Measurements from ENCODE around the gene RRP1. TPM values are rescaled to one million over a fixed set of nuclear protein-coding genes. Genes with fewer than 3 reads are reported as not detected.

The RRP1 gene
- total RNA-seq, 3 donors from 2014 or later: 15.9 to 16.3 (median 16.3) TPM

DNA sequence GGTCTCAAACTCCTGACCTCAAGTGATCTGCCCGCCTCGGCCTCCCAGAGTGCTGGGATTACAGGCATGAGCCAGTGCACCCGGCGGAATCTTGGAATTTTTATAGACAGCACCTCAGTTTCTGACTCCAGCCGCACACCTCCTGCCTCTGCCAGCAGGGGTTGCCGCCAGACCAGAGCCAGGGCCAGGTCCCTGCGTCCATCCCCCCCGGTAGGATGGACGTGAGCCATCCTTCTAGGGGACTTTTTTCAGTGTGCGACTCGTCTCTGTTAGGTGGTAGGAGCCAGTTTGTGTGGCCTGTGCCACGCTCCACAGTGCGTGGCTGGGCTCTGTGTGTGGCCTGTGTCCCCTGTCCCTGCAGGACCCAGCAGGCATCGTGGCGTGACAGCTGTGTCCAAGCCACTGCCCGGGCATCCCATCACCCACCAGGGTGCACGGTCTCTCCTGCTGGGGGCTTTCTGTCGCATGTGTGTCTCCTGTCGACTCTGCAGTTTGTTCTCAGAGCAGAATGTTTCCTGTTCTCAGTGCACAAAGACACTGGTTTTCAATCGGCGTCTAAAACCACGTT is 28.9 kb upstream of the RRP1 start:
- no peak for DNase-seq
- no peaks in the 10 kb centered on the region for H3K4me1 ChIP-seq (ENCODE audit: low read depth)
- intact Hi-C loops (cut with DNase I, micrococcal nuclease): no loop called here
- H3K9me3 ChIP-seq: no peaks in the 10 kb centered on the region
- TF ChIP-seq, protein P1, sequence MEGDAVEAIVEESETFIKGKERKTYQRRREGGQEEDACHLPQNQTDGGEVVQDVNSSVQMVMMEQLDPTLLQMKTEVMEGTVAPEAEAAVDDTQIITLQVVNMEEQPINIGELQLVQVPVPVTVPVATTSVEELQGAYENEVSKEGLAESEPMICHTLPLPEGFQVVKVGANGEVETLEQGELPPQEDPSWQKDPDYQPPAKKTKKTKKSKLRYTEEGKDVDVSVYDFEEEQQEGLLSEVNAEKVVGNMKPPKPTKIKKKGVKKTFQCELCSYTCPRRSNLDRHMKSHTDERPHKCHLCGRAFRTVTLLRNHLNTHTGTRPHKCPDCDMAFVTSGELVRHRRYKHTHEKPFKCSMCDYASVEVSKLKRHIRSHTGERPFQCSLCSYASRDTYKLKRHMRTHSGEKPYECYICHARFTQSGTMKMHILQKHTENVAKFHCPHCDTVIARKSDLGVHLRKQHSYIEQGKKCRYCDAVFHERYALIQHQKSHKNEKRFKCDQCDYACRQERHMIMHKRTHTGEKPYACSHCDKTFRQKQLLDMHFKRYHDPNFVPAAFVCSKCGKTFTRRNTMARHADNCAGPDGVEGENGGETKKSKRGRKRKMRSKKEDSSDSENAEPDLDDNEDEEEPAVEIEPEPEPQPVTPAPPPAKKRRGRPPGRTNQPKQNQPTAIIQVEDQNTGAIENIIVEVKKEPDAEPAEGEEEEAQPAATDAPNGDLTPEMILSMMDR (IDR thresholded peaks at IDR 0.05): no peak
- no peak for ATAC-seq
- no peak overlapping the region for H3K4me3 ChIP-seq
- peaks cover 5% of the 10 kb centered on the region for H3K36me3 ChIP-seq (ENCODE audit: low read depth)

DNA sequence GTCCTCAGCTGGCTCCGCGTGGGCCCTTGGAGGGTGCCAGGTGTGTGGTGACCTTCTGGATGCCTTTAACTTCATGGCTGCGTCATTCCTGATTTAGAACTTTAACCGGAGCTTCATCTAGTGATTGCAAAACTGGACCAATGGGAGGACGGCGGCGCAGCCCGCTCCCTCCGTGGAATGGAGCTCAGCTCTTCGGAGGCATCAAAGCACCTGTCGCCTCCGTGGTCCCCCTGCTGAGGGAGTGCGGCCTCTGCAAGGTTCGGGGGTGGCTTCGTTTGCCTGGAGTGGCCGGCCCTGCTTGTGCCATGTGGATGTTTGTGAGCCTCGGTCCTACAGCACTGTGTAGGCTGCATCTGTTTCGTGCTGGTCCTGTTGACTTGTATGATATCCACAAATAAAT is 27.5 kb upstream of the RRP1 start:
- TF ChIP-seq, protein P1 (IDR thresholded peaks at IDR 0.05): no peak
- Histone ChIP-seq H3K9me3 (no peaks in the 10 kb centered on the region), H3K4me3 (no peak overlapping the region), H3K36me3 (ENCODE audit: low read depth) (no peaks in the 10 kb centered on the region), H3K4me1 (ENCODE audit: low read depth) (no peaks in the 10 kb centered on the region)
- DNase-seq (no peak), ATAC-seq (no peak)
- intact Hi-C loops (cut with DNase I, micrococcal nuclease): no loop called here

DNA sequence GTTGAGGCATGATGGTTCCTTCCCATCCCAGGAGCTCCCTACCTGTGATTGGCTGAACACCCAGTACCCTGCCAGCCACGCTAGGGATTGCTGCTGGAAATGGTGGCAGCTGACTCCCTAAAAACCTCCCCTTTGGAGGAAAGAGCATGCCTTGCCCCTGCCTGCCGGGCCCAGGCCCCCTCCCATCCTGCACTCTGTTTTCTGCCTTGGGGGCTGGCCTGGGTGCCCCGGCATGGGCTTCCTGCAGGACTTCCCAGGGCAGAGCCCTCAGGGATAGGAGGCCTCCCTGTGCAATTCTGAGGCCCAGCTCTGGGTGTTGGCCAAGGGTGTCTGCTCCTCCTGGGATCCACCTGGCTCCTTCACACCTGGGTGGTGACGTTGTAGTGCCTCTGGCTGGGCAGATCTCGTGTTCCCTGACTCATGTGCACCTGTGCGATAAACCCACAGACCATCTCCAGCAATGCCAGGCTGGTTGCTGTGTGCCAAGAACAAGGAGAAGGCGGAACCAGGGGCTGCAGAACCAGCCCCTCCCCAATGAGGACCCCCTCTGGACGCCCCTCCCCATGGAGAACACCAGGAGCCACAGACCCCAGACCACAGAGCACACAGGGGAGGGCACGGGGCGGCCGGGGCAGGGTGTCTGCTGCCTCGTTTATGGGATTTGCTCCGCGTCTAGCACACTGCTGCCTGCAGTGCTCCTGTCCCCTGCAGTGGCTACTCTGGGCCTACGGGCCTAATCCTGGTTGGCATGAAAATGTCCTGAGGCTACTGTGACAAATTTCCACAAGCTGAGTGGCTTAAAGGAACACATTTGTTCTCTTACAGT is 26.9 kb upstream of the RRP1 start:
- Histone ChIP-seq H3K4me3 (no peak overlapping the region), H3K4me1 (ENCODE audit: low read depth) (peaks cover 2% of the 10 kb centered on the region), H3K36me3 (ENCODE audit: low read depth) (no peaks in the 10 kb centered on the region), H3K9me3 (no peaks in the 10 kb centered on the region)
- no peak for DNase-seq
- no peak for ATAC-seq
- TF ChIP-seq, protein P1 (IDR thresholded peaks at IDR 0.05): no peak
- intact Hi-C loops (cut with DNase I, micrococcal nuclease): no loop called here

DNA sequence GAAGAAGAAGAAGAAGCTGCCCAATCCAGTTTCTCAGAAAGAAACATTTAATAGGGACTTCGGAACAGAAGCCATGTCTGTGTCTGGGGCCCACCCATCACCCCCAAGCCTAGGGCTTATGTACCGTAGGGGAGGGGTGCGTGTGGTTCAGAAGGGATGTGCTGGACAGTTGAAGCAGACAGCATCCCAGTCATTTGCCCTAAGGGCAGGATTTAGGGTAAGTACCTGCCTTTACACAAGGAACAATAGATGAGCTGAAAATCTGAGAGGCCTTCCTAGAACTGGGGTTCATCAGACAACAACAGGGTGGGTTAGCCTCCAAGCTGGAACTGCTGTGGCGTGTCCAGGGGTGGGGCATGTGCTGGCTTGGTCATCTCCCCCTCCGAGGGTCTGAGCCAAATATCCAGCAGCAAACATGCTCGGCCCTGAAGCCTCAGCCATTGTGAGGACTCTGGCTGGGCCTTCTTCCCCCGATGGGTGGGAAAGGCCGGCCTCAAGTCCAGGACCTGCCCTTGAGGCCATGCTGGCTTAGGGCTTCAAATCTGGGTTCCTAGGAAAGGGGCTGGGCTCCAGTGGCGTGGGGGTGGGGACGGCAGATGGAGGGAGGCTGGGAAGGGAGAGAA is 25.4 kb upstream of the RRP1 start:
- H3K36me3 ChIP-seq (ENCODE audit: low read depth): no peaks in the 10 kb centered on the region
- H3K4me1 ChIP-seq (ENCODE audit: low read depth): peaks cover 8% of the 10 kb centered on the region
- DNase-seq: no peak
- intact Hi-C loops (cut with DNase I, micrococcal nuclease): no loop called here
- no peaks in the 10 kb centered on the region for H3K9me3 ChIP-seq
- TF ChIP-seq, protein P1 (IDR thresholded peaks at IDR 0.05): no peak
- ATAC-seq: no peak
- H3K4me3 ChIP-seq: no peak overlapping the region

DNA sequence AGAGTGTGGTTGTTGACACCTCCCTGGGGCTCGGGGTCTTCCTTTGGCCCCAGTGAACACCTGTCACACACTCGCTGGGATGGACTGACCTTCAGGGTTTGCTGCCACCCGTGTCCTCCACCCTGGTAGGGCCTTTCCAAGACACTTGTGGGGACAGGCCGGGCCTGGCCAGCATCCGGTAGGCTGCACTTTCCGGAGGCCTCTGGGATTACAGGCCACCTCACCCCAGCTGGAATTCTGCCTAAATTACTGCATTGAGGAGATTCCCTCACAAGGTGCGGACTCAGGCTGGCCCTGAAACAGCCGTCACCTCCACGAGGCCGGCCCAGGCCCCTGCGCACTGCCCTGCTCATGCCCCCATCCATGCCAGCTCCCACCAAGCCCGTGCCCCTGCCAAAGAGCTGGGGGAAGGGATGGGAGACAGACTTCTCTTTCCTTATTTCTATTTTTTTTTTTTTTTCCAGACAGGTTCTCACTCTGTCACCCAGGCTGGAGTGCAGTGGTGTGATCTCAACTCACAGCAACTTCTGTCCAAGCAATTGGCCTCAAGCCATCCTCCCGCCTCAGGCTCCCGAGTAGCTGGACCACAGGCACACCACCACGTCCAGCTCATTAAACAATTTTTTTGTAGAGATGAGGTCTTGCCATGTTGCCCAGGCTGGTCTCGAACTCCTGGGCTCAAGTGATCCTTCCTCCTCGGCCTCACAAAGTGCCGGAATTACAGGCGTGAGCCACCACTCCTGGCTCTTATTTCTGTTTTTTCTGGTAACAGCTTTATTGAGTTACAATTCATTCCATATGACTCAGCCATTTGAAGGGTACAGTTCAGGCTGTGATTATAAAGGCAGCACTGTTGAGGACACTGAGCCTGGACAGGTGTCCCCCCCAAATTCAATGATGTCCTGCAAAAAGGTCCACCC is 24.5 kb upstream of the RRP1 start:
- DNase-seq: no peak
- Histone ChIP-seq H3K9me3 (no peaks in the 10 kb centered on the region), H3K4me1 (ENCODE audit: low read depth) (peaks cover 8% of the 10 kb centered on the region), H3K36me3 (ENCODE audit: low read depth) (no peaks in the 10 kb centered on the region), H3K4me3 (no peak overlapping the region)
- TF ChIP-seq, protein P1 (IDR thresholded peaks at IDR 0.05): no peak
- ATAC-seq: no peak
- intact Hi-C loops (cut with DNase I, micrococcal nuclease): no loop called here

All from mucosa of descending colon (tissue), 3 donors.